ENCODE results near the gene SAMD11.
A peak's percentile ranks its signal among the peaks of the same experiment; 100 is the strongest.

Gene SAMD11

GRCh38 chr1:918843-919242, 4.9 kb upstream of the SAMD11 start:
- H4K20me1 ChIP-seq: peaks cover 0 to 94% (median 37%) of the 10 kb centered on the region in 11 experiments; a peak in 17 of 22 replicates
- H3K27me3 ChIP-seq: peaks cover 22 to 100% (median 25%) of the 10 kb centered on the region in 11 experiments
- no peak overlapping the region for H3K9ac ChIP-seq
- no peak for TF ChIP-seq Cebpa-rat (IDR thresholded peaks at IDR 0.05)
- H3K36me3 ChIP-seq: no peaks in the 10 kb centered on the region
- no peak overlapping the region for H3K27ac ChIP-seq
- no peaks in the 10 kb centered on the region for H3K9me3 ChIP-seq (replicated peaks in 1 of 11)
- H3K4me2 ChIP-seq: peak overlapping the region in 6 of 11 experiments; percentile 99 to 100 (median 99); a peak in 11 of 22 replicates
- peaks cover 33 to 96% (median 76%) of the 10 kb centered on the region in 10 experiments for H3K4me1 ChIP-seq
- no peak overlapping the region for H3K4me3 ChIP-seq

- H3K27me3 ChIP-seq: peaks cover 27 to 100% (median 30%) of the 10 kb centered on the region in 11 experiments
- peaks cover 0 to 97% (median 42%) of the 10 kb centered on the region in 11 experiments; a peak in 19 of 22 replicates for H4K20me1 ChIP-seq
- H3K4me1 ChIP-seq: peaks cover 35 to 95% (median 75%) of the 10 kb centered on the region in 10 experiments
- H3K9ac ChIP-seq: no peak overlapping the region
- H3K9me3 ChIP-seq (replicated peaks in 1 of 11): no peaks in the 10 kb centered on the region
- no peak for TF ChIP-seq Cebpa-rat (IDR thresholded peaks at IDR 0.05)
- peak overlapping the region in 9 of 11 experiments; percentile 99 to 100 (median 99); a peak in 15 of 22 replicates for H3K4me2 ChIP-seq
- no peak overlapping the region for H3K4me3 ChIP-seq
- H3K27ac ChIP-seq: no peak overlapping the region
- no peaks in the 10 kb centered on the region for H3K36me3 ChIP-seq
Measured at GRCh38 chr1:919271-919872, 4.4 kb upstream of the SAMD11 start.

- Histone ChIP-seq H3K4me3 (no peak overlapping the region; a peak in 1 of 20 replicates), H3K36me3 (no peaks in the 10 kb centered on the region), H3K27me3 (peaks cover 33 to 100% (median 37%) of the 10 kb centered on the region in 11 experiments), H3K4me1 (peaks cover 38 to 95% (median 76%) of the 10 kb centered on the region in 10 experiments), H3K27ac (no peak overlapping the region), H3K4me2 (peak overlapping the region; percentile 69 to 100 (median 99); a peak in 20 of 22 replicates), H3K9me3 (replicated peaks in 1 of 11) (no peaks in the 10 kb centered on the region), H4K20me1 (peaks cover 0 to 99% (median 48%) of the 10 kb centered on the region in 11 experiments; a peak in 19 of 22 replicates), H3K9ac (no peak overlapping the region)
- no peak for TF ChIP-seq Cebpa-rat (IDR thresholded peaks at IDR 0.05)
Measured at GRCh38 chr1:920010-920409, 3.7 kb upstream of the SAMD11 start.

GRCh38 chr1:920521-920920, 3.2 kb upstream of the SAMD11 start:
- H3K4me2 ChIP-seq: peak overlapping the region; percentile 69 to 100 (median 99)
- TF ChIP-seq Cebpa-rat (IDR thresholded peaks at IDR 0.05): no peak
- peaks cover 39 to 100% (median 42%) of the 10 kb centered on the region in 11 experiments for H3K27me3 ChIP-seq
- H3K27ac ChIP-seq: no peak overlapping the region
- H4K20me1 ChIP-seq: peaks cover 0 to 99% (median 49%) of the 10 kb centered on the region in 11 experiments; a peak in 20 of 22 replicates
- peak overlapping the region in 1 of 11 experiments; percentile 29; a peak in 2 of 22 replicates for H3K9ac ChIP-seq
- peaks cover 43 to 95% (median 76%) of the 10 kb centered on the region in 10 experiments for H3K4me1 ChIP-seq
- H3K36me3 ChIP-seq: no peaks in the 10 kb centered on the region
- H3K9me3 ChIP-seq (replicated peaks in 1 of 11): no peaks in the 10 kb centered on the region
- peak overlapping the region in 5 of 10 experiments; percentile 8 to 48 (median 22); a peak in 3 of 20 replicates for H3K4me3 ChIP-seq

GRCh38 chr1:921011-921837, 2.5 kb upstream of the SAMD11 start:
- Histone ChIP-seq H3K4me2 (peak overlapping the region; percentile 69 to 100 (median 99)), H3K27ac (no peak overlapping the region), H3K9ac (peak overlapping the region in 1 of 11 experiments; percentile 29; a peak in 1 of 22 replicates)

GRCh38 chr1:923991-924655, 400 bp downstream of the SAMD11 start:
- no peak for TF ChIP-seq Cebpa-rat (IDR thresholded peaks at IDR 0.05)
- peak overlapping the region; percentile 96 to 100 (median 99) for H3K4me2 ChIP-seq
- H3K9ac ChIP-seq: peak overlapping the region; percentile 49 to 76 (median 65); a peak in 20 of 22 replicates
- H3K36me3 ChIP-seq: no peaks in the 10 kb centered on the region
- peak overlapping the region in 1 of 11 experiments; percentile 27; a peak in 5 of 22 replicates for H3K27ac ChIP-seq
- peaks cover 5 to 99% (median 68%) of the 10 kb centered on the region in 11 experiments; a peak in 20 of 22 replicates for H4K20me1 ChIP-seq
- peaks cover 65 to 99% (median 76%) of the 10 kb centered on the region in 11 experiments for H3K27me3 ChIP-seq
- H3K4me3 ChIP-seq: peak overlapping the region; percentile 61 to 78 (median 66)
- H3K9me3 ChIP-seq (replicated peaks in 1 of 11): no peaks in the 10 kb centered on the region
- peaks cover 46 to 91% (median 72%) of the 10 kb centered on the region in 10 experiments for H3K4me1 ChIP-seq

More at GRCh38 chr1:921011-921837, 2.5 kb upstream of the SAMD11 start:
- Histone ChIP-seq H3K36me3 (no peaks in the 10 kb centered on the region), H3K4me1 (peaks cover 46 to 96% (median 78%) of the 10 kb centered on the region in 10 experiments), H4K20me1 (peaks cover 5 to 99% (median 56%) of the 10 kb centered on the region in 11 experiments; a peak in 20 of 22 replicates), H3K9me3 (replicated peaks in 1 of 11) (no peaks in the 10 kb centered on the region), H3K27me3 (peaks cover 46 to 100% (median 49%) of the 10 kb centered on the region in 11 experiments), H3K4me3 (peak overlapping the region in 5 of 10 experiments; percentile 8 to 48 (median 22); a peak in 5 of 20 replicates)
- no peak for TF ChIP-seq Cebpa-rat (IDR thresholded peaks at IDR 0.05)

GRCh38 chr1:924656-925560, 1.2 kb downstream of the SAMD11 start:
- Histone ChIP-seq H3K4me2 (peak overlapping the region; percentile 96 to 100 (median 99)), H3K4me1 (peaks cover 46 to 83% (median 66%) of the 10 kb centered on the region in 10 experiments), H4K20me1 (peaks cover 5 to 99% (median 68%) of the 10 kb centered on the region in 11 experiments; a peak in 20 of 22 replicates), H3K36me3 (no peaks in the 10 kb centered on the region), H3K27ac (no peak overlapping the region; a peak in 3 of 22 replicates), H3K9ac (peak overlapping the region; percentile 49 to 76 (median 65); a peak in 20 of 22 replicates), H3K9me3 (replicated peaks in 1 of 11) (no peaks in the 10 kb centered on the region), H3K4me3 (peak overlapping the region; percentile 61 to 78 (median 66)), H3K27me3 (peaks cover 65 to 99% (median 81%) of the 10 kb centered on the region in 11 experiments)
- no peak for TF ChIP-seq Cebpa-rat (IDR thresholded peaks at IDR 0.05)
